ENCODE data around the gene NRP1.

NRP1 gene

DNA sequence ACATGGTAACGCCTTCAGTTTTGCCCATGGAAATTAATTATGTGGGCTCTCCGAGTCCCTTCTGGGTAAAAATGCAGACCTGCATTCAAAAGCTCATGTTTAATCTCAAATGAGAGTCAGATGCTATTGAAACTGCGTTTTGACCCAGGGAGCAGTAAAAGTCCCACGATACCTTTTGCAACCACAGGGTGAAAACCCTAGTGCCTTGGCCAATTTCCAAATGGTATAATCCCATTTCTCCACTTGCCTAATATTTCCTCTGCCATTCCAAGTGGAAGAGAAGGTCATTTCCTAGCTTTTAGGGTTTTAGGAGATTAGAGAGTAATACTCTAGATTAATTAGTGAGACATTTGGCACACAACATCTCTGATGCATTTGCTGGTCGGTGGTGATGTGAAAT is 132.5 kb downstream of the NRP1 start:
- DNase-seq = no peak

DNA sequence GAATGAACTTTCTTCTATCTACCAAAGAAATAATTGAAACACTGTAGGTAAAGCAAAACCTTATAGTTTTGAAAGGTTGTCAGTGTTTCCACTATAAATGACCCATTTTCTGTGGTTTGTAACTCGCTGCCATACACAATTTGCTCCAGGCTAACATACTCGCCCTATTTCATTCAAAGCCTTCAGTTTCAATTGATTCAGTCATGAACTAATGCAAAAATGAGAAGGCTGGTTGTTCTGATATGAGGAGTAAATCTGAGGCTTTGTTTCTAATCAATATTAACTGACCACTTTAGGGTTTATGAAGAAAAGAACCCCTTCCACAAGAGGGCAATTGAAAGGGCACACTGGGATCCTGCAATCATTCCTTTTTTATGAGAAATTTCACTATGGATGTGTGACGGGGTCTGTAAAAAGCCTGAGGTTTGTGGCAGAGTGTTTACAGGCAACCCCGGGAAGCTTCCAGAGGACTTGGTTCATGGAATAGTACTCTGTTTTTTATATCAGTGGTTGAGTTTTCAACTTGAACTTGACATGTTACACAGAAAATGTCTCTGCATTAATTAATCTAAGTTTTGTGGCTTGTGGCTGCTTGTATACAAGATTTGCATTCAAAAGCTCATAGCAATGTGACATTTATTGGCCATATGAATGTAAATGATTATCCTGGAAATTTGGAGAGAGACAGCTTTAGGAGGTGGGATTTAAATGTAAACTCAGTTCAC is 133.2 kb downstream of the NRP1 start:
- no peak for DNase-seq

DNA sequence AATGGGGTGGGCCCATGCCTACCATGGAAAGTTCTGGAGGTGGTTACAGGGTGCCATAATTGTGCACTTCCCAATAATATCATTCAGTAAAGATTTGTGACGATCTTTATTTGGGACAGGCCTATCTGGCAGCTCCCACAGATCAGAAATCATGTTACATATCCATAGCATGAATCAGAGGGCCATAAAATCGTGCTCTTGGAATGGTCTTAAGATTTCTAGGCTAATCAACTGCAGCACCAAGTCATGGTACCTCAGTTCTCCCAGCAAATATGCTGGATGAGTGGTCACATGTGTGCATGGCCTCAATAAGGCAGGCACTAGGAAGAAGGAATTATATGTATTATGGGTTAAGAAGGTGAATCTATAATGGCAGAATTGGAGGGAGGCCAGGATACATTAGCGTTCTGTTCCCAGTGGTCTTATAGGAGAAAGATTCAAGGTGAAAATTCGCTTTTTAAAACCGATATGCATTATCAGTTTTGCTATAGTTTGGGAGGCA is 134.7 kb downstream of the NRP1 start:
- DNase-seq = no peak

DNA sequence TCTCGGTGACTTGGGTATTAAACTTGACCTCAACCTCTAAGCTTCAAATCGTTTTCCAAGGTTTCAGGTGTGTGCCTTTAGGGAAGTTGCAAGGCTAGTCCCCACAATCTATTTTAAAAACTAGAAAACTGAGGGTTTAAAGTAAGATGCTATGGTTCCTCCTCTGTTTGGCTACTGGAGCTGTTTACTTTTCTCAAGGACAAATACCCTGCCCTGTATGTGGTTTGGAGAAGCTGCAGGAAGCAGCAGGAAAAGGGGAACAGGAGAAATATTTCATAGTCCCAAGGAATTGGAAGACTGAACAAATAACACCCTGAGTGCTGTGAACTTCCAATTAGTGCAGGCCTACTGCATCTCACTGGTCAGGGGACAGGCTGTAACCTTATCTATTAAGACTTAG is 135.9 kb downstream of the NRP1 start:
- DNase-seq = no peak

DNA sequence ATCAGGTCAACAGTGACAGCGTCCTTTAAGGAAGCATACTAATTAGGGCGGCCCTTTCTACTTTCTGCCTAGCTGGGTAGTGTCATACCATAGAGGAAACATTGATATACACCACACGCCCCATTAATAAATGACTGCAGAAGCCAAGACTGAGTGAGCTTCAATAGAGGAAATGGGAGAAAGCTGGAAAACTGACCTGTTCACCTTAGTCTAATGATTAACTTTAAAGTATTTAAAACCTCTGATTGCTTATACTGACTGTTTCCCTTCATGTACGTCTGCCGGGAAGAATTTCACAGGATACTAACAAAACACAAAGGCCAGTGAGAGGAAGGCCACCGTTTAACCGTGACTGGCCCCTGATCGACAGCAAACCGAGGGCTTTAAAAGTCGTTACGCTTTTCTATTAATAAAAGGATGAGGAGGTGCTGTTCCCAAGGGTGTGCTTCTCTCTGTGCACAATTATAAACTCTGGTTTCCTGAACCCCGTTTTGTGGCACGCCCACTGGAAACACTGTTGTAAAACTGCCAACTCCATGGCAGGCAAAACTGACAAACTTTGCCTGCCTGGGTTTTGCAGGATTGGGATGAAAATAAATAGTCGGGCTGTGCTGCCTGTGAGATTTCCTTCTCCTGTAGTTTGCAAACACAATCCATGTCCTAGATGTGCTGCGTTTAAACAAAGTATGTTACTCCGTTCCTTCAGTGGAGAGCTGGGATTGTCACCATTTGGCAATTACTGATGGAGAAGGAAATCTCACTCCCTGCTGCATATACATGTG is 137.6 kb downstream of the NRP1 start:
- no peak for DNase-seq

DNA sequence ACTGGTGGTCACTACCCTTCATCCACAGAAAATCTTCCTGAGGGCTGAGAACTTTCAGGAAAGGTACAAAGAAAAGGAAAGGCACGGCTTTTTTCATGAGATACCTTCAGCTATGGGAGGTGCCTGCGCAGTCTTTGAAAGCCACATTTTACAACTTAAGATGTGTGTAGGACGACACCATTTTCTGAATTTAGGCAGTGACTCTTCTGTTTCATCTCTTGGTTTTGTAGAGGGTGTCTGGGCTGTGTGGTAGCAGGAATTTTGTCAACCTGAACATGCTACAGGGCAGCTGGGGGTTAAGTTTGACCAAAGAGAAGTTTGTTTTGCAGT is 138.1 kb downstream of the NRP1 start:
- no peak for DNase-seq

DNA sequence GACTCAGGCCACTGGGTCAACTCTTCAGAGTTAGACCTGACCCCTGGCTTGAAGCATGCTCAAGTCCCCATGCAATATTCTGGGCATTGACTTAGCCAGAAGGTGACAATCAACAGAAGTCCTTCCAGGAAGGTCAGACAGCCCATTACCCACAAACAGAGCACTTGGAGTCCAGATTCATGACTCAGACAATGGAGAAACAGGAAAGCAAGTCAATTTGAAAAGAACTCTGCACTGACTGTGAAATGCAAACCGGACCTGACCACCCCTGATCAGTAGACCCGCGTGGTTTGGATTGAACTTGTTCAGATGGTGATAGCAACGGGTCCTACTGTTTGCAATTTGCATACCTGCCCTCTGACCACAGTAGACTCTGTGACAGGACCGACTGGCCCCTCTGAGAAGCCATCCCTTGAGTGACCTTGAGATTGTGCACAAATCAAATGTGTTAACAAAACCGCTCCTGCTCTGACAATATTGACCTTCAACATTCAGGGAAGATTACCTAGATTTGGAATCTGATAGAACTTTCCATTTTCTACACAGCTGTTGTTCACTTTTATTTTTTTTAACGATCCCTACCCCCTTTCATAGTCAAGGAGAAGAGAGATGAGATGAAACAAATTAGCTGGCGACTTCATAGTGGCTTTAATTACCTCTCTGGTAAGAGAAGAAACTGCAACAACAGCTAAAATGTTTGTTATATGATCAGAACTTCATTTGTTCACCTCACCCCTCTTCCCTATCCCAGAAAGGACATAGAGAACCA is 138.7 kb downstream of the NRP1 start:
- DNase-seq = no peak

DNA sequence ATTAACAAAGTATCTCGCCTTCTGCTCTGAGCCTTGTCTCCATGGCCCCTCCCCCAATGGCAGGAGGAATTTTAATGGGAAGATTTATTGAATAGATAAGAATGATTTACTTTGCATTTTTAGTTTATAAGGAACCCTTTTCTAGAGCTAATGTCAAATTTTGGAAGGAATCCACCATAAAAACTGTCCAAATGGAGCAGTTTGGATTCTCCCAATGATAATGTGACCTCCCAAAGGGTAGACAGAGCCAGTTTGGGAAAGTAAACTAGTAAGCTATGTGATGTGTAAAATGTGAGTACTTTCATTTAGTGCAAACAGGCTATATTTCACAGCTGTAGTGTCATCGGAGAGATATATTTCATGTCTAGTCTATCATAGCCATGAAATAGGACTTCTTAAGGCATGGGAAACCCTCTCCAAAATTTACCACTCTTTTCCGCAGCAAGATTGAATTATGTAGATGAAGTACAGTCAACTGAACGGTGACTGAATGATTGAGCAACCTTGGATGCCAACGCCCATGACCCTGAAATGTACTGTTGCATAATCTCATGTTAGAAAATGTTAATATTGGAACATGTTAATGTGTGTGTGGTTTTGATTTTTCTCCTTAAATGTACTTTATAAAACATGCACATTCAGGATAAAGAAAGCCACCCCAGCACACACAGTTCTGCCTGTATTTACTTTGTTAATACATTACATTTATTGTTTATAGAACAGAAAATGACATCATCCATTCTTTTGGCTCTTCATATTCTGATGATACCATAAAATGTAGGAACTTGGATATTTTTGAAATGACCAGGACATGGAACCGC is 140.6 kb downstream of the NRP1 start:
- DNase-seq = no peak

DNA sequence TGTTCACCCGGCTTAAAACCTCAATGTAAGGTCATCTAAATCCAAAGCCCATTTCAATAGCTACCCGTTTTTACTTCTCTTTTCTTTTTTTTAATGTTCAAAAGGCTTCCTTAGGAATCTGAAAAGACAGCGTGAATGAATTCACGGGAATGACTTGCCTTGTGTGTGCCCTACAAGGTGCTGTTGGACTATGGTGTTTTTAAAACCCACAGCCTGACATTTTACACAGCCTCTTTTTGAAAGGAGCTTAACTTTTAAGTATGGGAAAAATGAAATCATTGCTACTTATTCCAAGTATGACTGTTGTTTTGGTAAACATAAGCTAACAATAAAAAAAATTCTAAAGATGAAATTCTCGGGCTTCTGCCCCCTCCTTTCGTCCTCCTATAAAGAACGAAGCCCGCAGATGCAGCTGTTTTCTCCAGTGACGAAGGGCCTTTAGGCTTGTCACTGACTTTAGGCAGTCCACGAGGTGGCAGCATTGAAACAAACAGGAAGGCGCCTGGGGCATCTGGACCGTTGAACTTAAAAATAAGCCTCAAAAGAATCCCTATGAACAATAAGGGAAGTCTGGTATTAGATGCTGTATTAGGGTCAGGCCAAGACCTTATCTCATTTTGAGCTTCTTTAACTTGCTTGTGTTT is 141.3 kb downstream of the NRP1 start:
- no peak for DNase-seq

DNA sequence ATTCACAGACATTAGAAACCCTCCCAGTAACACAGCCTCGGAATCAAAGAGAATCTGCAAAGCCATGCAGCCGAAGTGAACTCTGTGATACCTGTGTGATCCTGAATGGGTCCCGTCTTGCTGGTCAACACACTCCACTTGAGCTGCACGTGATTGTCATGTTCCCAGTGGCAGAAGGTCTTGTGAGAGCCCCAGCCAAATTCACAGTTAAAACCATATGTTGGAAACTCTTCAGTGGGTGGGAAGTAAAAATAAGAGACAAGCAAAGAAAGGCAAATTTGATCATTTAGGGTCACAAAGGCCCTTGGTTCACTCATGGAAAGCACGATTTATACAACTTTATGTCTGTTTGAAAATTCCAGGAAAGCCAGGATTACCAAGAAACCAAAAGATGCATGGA is 142.3 kb downstream of the NRP1 start:
- no peak for DNase-seq

DNA sequence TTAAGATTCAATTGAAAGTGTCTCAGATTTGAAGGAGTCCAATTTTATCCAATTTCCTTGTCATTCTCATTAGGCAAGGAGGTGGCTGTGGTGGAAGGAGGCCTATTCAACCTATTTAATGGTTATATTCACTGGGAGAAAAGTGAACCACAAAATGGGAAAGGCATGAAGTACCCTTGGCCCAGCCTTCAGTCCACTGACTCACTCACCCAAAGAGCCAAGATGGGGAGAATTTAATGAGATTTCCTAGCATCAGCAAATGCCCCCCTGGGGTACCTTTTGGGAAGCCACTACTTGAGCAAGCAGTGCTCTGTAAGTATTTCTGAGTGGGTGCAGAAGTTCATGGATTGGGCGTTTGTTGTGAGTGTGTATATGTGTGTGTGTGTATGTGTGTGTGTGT is 144.1 kb downstream of the NRP1 start:
- DNase-seq = no peak

DNA sequence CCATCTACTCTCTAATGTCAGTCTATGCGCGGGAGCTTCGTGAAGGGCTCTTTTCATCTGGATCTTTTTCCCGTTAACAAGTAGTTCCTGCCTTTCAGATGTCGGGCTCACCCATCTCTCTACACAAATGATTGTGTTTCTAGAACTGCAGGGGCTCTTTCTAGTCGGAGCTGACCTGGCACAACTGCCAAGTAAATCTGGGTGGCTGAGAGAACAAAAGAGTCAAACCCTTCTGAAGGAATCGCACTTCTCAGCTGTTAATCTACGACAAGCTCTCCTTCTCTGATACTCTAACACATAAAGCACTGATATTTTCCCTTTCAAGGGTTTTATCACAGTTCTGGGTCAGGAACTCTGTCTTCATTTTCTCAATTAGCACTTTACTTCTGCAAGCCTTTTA is 144.7 kb downstream of the NRP1 start:
- no peak for DNase-seq

DNA sequence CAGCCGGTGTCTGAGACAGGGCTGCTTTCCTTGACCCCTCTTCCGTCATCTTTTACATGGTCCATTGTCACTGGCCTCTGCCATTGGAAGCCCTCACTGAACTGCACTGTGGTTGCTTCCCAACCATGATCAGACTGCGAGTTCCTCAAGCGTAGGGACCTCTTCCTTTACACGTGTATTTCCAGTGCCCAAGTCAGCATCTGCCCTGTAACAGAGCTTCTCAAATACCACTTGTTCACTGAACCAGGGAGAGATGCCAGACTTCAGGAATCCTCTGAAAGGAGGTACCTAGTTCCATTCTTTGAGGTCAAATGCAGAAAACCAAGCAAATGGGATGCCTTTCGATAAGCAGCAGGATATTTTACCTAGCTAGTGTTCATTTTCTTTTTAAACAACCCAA is 145.1 kb downstream of the NRP1 start:
- no peak for DNase-seq

DNA sequence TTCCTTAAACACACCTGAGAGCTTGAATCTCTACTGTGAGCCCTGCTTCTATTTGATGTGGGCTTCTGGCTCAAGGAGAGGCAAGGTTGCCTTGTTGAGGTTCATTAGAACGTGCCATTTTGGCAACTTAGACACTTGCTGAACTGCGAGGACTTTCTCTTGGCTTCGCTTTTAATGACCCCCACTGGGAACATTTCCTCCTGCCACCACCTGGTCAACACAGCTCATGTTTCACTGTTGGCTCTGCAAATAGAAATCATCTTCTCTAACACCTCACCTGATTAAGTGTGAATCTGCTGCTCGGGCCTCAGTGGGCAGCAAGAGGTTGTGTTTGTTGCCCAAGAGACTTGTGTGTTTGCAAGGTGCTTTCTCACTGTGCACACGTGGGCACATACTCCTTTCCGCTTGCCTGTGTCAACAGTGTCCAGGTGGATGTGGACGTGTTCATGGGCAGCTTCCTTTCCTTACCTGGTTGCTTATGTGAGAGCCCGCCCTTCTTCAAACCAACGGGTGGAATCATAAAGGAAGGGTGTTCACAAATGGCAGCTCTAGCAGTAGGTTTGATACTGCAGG is 147.0 kb downstream of the NRP1 start:
- no peak for DNase-seq

DNA sequence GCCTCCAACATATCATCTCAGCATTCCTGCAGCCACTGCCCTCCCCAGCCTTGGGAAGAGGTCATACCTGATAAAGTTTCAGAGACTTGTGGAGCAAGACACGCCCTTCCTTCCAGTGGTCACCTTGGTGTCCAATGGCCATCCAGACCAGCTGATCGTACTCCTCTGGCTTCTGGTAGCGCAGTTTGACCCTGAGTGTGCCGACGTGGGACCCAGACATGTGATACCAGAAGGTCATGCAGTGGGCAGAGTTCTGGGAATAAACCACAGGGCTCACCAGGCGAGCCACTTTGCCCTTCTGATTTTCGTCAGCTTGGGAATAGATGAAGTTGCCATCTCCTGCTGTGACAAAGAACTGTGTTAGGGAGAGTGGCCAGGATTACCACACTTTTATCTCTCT is 148.3 kb downstream of the NRP1 start:
- DNase-seq = no peak

DNA sequence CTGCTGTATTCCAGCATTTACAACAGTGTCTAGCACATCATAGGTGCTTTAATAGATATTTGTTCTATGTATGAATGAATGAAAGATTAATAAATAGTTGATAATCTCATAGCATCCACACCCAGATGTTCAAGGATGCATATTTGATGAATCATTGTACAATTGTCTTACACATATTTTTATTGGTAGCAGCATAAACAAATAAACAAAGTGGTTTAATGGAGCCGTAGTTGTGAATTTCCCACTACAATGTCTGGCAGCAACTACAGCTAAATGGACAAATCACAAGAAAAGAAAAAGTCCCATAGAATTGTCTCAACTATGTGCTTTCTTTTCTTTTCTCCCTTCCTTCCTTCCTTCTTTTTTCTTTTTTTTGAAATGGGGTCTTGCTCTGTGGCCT is 150.8 kb downstream of the NRP1 start:
- DNase-seq = no peak

DNA sequence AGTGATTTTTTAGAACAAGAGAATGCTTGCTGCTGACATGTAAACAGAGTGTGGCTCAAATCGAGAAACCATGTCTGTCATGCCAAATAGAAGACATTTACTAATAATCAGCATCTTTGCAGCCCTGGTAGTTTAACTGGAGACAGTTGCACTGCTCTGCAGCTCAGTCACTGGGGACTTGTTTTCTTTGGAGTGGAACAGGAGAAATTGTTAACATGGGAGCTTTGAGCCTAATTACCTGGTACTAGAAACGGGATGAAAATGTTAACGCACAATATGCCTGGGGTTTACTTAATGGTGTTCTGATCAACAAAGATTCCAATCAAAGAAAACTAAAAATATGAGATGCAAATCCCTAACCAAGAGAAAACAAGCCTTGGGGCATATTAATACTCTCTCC is 153.5 kb downstream of the NRP1 start:
- no peak for DNase-seq

DNA sequence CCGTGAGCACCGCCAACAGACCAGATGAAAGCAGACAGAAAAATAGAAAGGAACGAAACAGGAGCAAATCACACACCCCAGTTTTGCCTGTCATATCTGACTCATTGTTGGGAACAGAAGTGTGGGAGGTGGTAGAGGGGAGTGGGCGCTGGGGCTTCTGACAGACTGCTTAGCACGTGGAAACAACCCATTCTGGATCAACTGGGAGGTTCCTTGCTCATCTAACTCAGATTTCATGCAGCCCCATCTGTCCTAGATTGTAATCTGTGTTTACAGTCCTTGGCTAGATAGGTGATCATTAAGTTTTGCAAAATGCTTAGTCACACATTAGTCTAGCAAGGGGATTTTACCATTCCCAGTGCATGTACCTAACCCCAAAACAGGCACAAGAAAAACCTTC is 154.1 kb downstream of the NRP1 start:
- no peak for DNase-seq

DNA sequence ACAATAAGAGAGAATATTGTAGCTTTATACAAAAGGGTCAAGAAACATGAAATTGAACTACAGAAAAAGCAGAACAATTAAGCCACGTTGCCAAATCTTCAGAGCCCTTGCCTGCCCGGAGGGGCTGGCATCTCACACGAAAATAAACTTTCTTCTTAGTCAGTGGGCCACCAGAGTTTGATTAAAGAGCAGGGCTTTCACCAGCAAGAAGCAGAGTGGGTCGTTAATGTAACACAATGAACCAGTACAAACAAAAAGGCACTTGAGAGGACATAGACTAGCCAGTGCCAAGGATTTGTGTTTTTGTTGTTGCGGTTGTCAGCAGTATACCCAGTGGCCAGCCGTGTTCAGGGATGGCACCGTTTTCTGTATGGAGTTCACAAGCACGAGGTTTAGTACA is 155.4 kb downstream of the NRP1 start:
- DNase-seq = no peak

DNA sequence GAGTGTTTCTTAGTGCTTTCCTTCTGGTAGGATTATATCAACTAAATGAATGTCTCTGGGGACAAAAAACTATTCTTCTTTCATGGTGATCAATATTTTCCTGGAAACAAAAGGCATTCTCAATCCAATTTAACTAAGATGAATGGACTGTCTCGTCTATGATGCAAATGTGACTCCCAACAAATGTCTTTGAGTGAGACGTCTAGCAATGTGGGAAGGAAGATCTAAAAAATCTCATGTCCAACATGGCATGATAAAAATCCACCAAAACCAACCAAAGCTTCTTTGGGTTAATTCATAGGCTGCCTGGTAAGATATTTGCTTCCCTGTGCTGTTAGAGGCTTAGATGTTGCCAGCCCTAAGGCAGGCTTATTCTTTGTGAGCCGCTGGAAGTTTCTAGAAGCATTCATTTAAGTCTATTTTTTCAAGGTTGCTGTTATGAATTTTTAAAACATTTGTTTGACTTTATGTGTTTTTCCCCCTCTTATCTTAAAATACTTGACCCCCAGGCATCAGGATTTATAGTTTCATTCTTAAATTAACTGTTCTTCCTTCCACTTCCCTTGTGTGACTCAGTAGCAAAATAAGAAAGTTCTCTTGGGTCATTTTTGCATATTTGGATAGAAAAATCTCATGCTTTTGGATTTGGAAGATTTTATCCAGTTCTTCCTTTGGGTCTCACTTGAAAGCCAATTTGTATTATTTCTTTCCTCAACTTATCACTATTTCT is 156.3 kb downstream of the NRP1 start:
- DNase-seq = no peak

DNA sequence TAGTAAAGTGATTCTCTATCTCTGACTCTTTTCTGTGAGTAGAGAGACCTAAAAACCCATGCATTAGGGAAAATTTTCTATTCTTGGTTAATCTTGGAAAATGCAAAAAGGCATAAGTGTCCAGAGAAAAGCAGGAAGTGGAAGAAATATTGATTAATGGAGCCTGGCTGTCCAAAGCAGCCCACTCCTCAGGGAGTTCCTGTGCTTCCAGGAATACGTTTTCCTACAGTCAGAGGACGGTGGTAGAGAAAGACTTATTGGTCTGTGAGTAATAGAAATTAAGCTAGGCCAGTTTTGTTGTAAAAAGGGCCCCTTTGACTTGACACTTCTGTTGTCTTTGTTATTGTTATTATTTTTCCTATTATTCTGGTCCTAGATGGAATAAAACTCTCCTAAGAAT is 157.8 kb downstream of the NRP1 start:
- DNase-seq = no peak

Measured in cerebellar nuclear complex (tissue), 1 donor.